Peyer's patch (tissue), 4 donors: ENCODE measurements around the gene CDK18. TPM values are rescaled to one million over a fixed set of nuclear protein-coding genes. Genes with fewer than 3 reads are reported as not detected.

Source experiments
- DNase-seq, 3 donors: peaks; one replicate each; pipeline ENCODE4 v3.0.0-alpha.2; 2017 to 2019
- H3K27ac ChIP-seq, 4 donors: fragments of 200-600 bp; sonication (generic); one replicate each; pipeline ENCODE4 v1.5.1; 2016 to 2019
- H3K27me3 ChIP-seq, 2 donors: fragments of 200-600 bp; sonication (generic); one replicate each; pipeline ENCODE4 v1.5.1; 2019
- H3K36me3 ChIP-seq, 3 donors: fragments of 200-600 bp; sonication (generic); one replicate each; pipeline ENCODE4 v1.5.1; 2016 to 2019
- H3K4me1 ChIP-seq, 4 donors: fragments of 200-600 bp; sonication (generic); one replicate each; pipeline ENCODE4 v1.5.1; 2016 to 2019
- H3K4me3 ChIP-seq, 4 donors: fragments of 200-600 bp; sonication (generic); 1 replicate in 3 of 4; 2 replicates in 1 of 4; pipeline ENCODE4 v1.5.1; 2016 to 2019; ENCODE audit warnings: mild to moderate bottlenecking in 1 of 4
- H3K9me3 ChIP-seq, 4 donors: fragments of 200-600 bp; sonication (generic); one replicate each; pipeline ENCODE4 v1.5.1; 2016 to 2019; ENCODE audit warnings: mild to moderate bottlenecking in 1 of 4
- POLR2A ChIP-seq, 2 donors: fragments of 450-650 bp; IDR thresholded peaks; one replicate each; pipeline ENCODE4 v1.5.1; 2017; ENCODE audit warnings: antibody characterized with exemption in 2 of 2, mild to moderate bottlenecking in 2 of 2, moderate library complexity in 2 of 2
- total RNA-seq, 4 donors: library from RNA; depleted of rRNA; stranded (reverse); fragments of >200 nt; gene quantifications; one replicate each; pipeline ENCODE4 v1.1.0, GENCODE V29; 2016
- TF ChIP-seq, protein P1 (sequence below), 6 experiments: fragments of 450-650 bp in 4 of 6; fragments of 200-600 bp in 2 of 6; sonication (generic) in 1 of 6; IDR thresholded peaks; one replicate each; pipeline ENCODE4 v1.5.1; 2017 to 2019; ENCODE audit warnings: antibody characterized with exemption in 6 of 6, mild to moderate bottlenecking in 3 of 6, moderate library complexity in 1 of 6

The CDK18 gene
- total RNA-seq, 4 donors from 2014 or later: 47.0 to 126 (median 80.7) TPM

DNA sequence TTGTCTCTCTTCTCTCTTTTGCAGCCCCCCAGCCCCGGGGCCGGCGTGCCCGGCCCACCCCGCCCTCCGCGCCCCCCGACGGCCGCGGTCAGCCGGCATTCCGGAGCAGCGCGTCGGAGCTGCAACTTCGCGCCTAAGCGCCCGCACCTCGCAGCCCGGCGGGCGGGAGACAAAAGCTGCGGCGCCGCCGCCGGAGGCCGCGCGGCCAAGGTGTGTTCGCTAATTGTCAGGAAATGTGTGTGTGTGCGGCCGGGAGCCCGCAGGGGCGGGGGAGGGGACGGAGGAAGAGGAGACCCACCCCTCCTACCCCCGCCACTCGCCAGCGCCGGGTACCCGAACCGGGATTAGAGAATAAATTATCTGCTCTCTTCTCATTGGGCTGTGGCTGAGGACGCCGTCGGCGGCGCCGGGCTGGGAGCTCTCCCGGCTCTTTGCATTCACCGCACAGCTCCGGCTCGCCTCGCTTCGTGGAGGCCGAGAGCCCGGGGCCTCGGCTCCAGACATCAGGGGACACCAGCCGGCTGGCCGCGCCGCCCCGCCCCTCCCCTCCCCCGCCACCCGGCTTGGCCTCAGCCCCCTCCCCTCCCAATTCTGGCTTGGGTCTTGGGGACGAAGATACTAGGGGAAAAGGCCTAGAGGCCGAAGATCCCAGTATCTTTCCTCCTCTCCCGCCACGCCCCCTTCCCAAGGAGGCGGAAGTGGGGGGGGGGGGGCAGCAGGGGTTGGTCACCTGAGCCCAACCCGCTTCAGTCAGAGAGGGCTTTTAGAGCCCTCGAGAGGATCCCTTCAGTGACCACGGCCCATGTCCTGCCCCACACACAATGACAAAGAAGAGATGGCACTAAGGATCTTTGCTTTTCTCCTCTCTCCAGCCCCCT lies 47.4 kb upstream of the CDK18 start:
- DNase-seq: no peak
- peak overlapping the region in 3 of 4 donors; percentile 30 to 42 (median 37) for H3K4me3 ChIP-seq
- H3K4me1 ChIP-seq: peaks cover 5 to 23% (median 12%) of the 10 kb centered on the region in 4 donors
- H3K9me3 ChIP-seq: no peaks in the 10 kb centered on the region
- TF ChIP-seq, protein P1, sequence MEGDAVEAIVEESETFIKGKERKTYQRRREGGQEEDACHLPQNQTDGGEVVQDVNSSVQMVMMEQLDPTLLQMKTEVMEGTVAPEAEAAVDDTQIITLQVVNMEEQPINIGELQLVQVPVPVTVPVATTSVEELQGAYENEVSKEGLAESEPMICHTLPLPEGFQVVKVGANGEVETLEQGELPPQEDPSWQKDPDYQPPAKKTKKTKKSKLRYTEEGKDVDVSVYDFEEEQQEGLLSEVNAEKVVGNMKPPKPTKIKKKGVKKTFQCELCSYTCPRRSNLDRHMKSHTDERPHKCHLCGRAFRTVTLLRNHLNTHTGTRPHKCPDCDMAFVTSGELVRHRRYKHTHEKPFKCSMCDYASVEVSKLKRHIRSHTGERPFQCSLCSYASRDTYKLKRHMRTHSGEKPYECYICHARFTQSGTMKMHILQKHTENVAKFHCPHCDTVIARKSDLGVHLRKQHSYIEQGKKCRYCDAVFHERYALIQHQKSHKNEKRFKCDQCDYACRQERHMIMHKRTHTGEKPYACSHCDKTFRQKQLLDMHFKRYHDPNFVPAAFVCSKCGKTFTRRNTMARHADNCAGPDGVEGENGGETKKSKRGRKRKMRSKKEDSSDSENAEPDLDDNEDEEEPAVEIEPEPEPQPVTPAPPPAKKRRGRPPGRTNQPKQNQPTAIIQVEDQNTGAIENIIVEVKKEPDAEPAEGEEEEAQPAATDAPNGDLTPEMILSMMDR (IDR thresholded peaks at IDR 0.05): no peak
- TF ChIP-seq POLR2A (IDR thresholded peaks at IDR 0.05): no peak
- H3K36me3 ChIP-seq: no peaks in the 10 kb centered on the region
- no peak overlapping the region for H3K27ac ChIP-seq
- H3K27me3 ChIP-seq: peaks cover 0 to 42% of the 10 kb centered on the region in 2 donors

DNA sequence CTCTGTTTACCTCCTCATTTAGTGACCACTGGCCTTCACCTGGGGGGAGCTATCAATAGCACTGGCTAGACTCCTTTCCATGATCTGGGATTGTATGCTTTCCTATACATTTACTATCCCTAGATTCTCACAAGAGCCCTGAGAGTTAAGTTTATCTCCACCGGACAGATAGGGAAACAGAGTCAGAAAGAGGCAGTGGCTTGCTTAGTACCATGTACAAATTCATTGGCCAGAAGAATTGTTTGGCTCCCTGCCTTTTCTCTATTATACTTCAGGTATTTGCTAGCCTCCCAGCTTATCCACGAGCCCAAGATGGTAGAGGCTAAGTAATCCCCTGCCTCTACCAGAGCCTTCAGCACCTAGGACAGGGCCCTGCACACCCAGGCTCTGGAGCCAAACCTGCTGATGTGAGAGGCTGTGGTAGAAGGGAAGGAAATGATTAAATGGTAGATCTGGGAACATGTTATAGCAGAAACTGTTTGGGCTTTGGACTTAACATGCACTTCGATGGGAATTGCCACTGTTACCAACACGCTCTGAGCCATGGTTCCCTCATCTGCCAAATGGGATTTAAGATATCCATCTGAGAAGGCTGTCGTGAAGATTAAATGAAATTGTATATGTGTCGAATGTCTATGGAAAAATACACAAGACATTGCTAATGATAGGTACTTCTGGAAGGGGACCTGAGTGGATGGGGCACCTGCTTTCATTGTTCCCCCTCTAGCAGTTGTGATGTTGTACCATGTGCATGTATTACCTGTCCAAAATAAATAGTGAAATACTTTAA lies 45.5 kb upstream of the CDK18 start:
- no peak for TF ChIP-seq POLR2A (IDR thresholded peaks at IDR 0.05)
- TF ChIP-seq, protein P1 (IDR thresholded peaks at IDR 0.05): no peak
- peaks cover 0 to 34% of the 10 kb centered on the region in 2 donors for H3K27me3 ChIP-seq
- no peak overlapping the region for H3K27ac ChIP-seq
- peaks cover 5 to 23% (median 12%) of the 10 kb centered on the region in 4 donors for H3K4me1 ChIP-seq
- H3K36me3 ChIP-seq: no peaks in the 10 kb centered on the region
- no peaks in the 10 kb centered on the region for H3K9me3 ChIP-seq
- no peak overlapping the region for H3K4me3 ChIP-seq
- no peak for DNase-seq

DNA sequence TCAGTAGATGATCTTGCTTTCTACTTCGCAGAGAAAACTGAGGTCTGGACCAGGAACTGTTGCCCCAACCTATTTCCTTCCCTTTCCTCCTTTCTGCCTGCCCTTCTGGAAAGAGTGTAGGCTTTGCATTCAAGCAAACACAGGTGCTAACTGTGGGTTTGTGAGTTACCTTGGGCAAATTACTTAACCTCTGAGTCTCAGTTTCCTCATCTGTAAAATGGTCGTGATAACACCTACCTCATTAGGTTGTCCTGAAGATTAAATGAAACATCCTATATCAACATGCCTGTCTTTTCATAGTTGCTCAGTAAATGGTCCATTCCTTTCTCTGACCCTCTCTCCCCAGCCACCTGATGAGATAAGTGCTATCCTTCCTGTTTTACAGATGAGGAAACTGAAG lies 39.1 kb upstream of the CDK18 start:
- no peaks in the 10 kb centered on the region for H3K36me3 ChIP-seq
- no peaks in the 10 kb centered on the region for H3K9me3 ChIP-seq
- H3K27ac ChIP-seq: no peak overlapping the region
- no peak overlapping the region for H3K4me3 ChIP-seq
- H3K27me3 ChIP-seq: no peaks in the 10 kb centered on the region
- no peaks in the 10 kb centered on the region for H3K4me1 ChIP-seq
- no peak for DNase-seq
- TF ChIP-seq, protein P1 (IDR thresholded peaks at IDR 0.05): no peak
- no peak for TF ChIP-seq POLR2A (IDR thresholded peaks at IDR 0.05)

DNA sequence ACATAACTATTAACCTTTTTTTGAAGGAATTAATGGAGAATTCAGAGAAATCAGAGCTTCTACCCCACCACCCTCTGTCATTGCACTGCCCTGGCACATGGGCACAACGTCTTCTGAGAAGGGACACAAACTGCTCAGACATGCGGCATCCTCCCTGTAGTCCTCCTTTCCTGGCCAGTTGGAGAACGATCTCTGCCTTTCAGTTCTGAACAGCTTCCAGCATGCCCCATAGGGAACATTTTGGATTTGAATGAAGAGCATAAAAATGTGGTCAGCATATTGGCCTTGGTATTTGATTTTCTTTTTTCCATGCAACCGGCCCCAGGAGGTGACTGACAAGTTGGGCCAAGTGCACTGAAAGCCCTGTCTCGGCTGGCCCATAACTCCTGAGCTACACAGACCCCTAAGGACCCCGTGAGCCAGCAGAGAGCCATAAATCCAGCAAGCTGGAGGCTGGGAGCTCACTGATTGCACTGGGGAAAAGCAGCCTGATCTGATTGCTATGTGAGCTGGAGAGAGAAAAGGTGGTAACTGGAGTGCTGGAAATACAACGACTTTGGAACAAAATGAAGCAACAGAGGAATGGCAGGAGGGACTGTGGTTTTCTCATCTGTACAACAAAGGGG lies 37.8 kb upstream of the CDK18 start:
- no peaks in the 10 kb centered on the region for H3K36me3 ChIP-seq
- DNase-seq: no peak
- H3K4me3 ChIP-seq: no peak overlapping the region
- no peak overlapping the region for H3K27ac ChIP-seq
- H3K9me3 ChIP-seq: no peaks in the 10 kb centered on the region
- H3K27me3 ChIP-seq: no peaks in the 10 kb centered on the region
- H3K4me1 ChIP-seq: no peaks in the 10 kb centered on the region
- TF ChIP-seq, protein P1 (IDR thresholded peaks at IDR 0.05): no peak
- TF ChIP-seq POLR2A (IDR thresholded peaks at IDR 0.05): no peak

DNA sequence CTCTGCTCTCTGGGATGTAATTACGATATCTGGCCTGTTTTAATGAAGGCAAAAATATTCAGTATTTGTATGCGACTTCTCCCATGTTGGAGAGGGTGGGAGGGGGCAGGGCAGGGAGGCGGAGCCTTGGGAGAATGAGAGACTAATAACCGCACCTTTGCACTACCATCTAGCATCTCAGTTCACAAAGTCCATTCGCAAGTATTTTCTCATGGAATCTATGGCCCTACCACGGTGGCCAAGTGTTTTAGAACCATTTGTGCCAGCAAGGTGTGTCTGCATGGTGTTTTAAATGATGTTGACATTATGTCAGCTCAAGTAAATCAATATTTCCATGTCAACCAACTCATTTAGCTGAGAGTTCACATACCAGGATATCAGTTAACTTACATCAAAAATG lies 34.3 kb upstream of the CDK18 start:
- no peaks in the 10 kb centered on the region for H3K4me1 ChIP-seq
- no peak for TF ChIP-seq POLR2A (IDR thresholded peaks at IDR 0.05)
- TF ChIP-seq, protein P1 (IDR thresholded peaks at IDR 0.05): no peak
- H3K9me3 ChIP-seq: peaks cover 0 to 7% (median 0%) of the 10 kb centered on the region in 4 donors
- peak in 2 of 3 donors; percentile 69 to 73 for DNase-seq
- H3K27me3 ChIP-seq: no peaks in the 10 kb centered on the region
- H3K36me3 ChIP-seq: no peaks in the 10 kb centered on the region
- no peak overlapping the region for H3K4me3 ChIP-seq
- H3K27ac ChIP-seq: peak overlapping the region in 1 of 4 donors; percentile 21
